Suprapubic skin (tissue), 4 donors: ENCODE results near the gene RNASE11. TPM values are rescaled to one million over a fixed set of nuclear protein-coding genes. Genes with fewer than 3 reads are reported as not detected.

ENCODE experiments used
- DNase-seq, 2 donors: peaks; one replicate each; pipeline ENCODE4 v3.0.0-alpha.2; 2019; ENCODE audit warnings: low spot score in 2 of 2
- H3K27ac ChIP-seq: fragments of 200-600 bp; sonication (generic); one replicate; pipeline ENCODE4 v1.5.1; 2019
- H3K27me3 ChIP-seq: fragments of 200-600 bp; sonication (generic); one replicate; pipeline ENCODE4 v1.5.1; 2019
- H3K36me3 ChIP-seq: fragments of 200-600 bp; sonication (generic); one replicate; pipeline ENCODE4 v1.5.1; 2019
- H3K4me1 ChIP-seq: fragments of 200-600 bp; sonication (generic); one replicate; pipeline ENCODE4 v1.5.1; 2019
- H3K4me3 ChIP-seq: fragments of 200-600 bp; sonication (generic); one replicate; pipeline ENCODE4 v1.5.1; 2019; ENCODE audit warnings: mild to moderate bottlenecking
- H3K9me3 ChIP-seq: fragments of 200-600 bp; sonication (generic); one replicate; pipeline ENCODE4 v1.5.1; 2019
- CTCF ChIP-seq, 2 donors: fragments of 200-600 bp in 1 of 2; fragments of 450-650 bp in 1 of 2; sonication (generic) in 1 of 2; IDR thresholded peaks; one replicate each; pipeline ENCODE4 v1.5.1; 2016 to 2019; ENCODE audit warnings: antibody characterized with exemption in 2 of 2, mild to moderate bottlenecking in 1 of 2, moderate library complexity in 1 of 2
- EP300 ChIP-seq: sonication (generic); formaldehyde crosslinking; IDR thresholded peaks from one replicate; pipeline ENCODE4 v1.6.1; 2017; ENCODE audit warnings: antibody characterized with exemption
- POLR2A ChIP-seq, 2 donors: fragments of 450-650 bp; IDR thresholded peaks; one replicate each; pipeline ENCODE4 v1.6.1; 2017; ENCODE audit warnings: antibody characterized with exemption in 2 of 2, mild to moderate bottlenecking in 2 of 2, moderate library complexity in 2 of 2
- POLR2AphosphoS5 ChIP-seq, 3 donors: sonication (generic); formaldehyde crosslinking; IDR thresholded peaks; one replicate each; pipeline ENCODE4 v1.6.1; 2017; ENCODE audit warnings: antibody characterized with exemption in 3 of 3
- WGBS: methylation state at CpG from one replicate; pipeline ENCODE4 v1.1.5; 2018; 5-methylcytosine and 5-hydroxymethylcytosine counted together
- total RNA-seq, 4 donors: library from RNA; depleted of rRNA; stranded (reverse); fragments of >200 nt; gene quantifications; one replicate each; pipeline ENCODE4 v1.1.0, GENCODE V29; 2016

Gene RNASE11
- total RNA-seq = not detected

GRCh38 chr14:20587489-20588154 is at the start of gene RNASE11:
Gene RNASE11, minus strand, starts transcription at chr14:20588001.
- H3K27me3 ChIP-seq = peaks cover 8% of the 10 kb centered on the region
- TF ChIP-seq POLR2A (IDR thresholded peaks at IDR 0.05) (no peak), POLR2AphosphoS5 (IDR thresholded peaks at IDR 0.05) (no peak), CTCF (IDR thresholded peaks at IDR 0.05) (no peak), EP300 (no peak)
- H3K4me1 ChIP-seq = no peaks in the 10 kb centered on the region
- H3K4me3 ChIP-seq = no peak within 1 kb of the TSS
- no peaks in the 10 kb centered on the region for H3K9me3 ChIP-seq
- 88% methylated on average over 6 of the region's 6 CpGs for WGBS
- no peaks in the 10 kb centered on the region for H3K36me3 ChIP-seq
- no peak for DNase-seq
- H3K27ac ChIP-seq = no peak within 1 kb of the TSS

GRCh38 chr14:20632831-20633691 is 45.3 kb upstream of the RNASE11 start:
- Histone ChIP-seq H3K4me1 (peaks cover 30% of the 10 kb centered on the region), H3K9me3 (no peaks in the 10 kb centered on the region), H3K4me3 (peak overlapping the region; percentile 50), H3K27ac (no peak overlapping the region), H3K27me3 (peaks cover 4% of the 10 kb centered on the region), H3K36me3 (no peaks in the 10 kb centered on the region)
- TF ChIP-seq CTCF (IDR thresholded peaks at IDR 0.05) (no peak), EP300 (no peak), POLR2AphosphoS5 (IDR thresholded peaks at IDR 0.05) (no peak), POLR2A (IDR thresholded peaks at IDR 0.05) (no peak)
- DNase-seq = no peak
- 9% methylated on average over 42 of the region's 45 CpGs for WGBS

GRCh38 chr14:20632448-20632830 is 44.6 kb upstream of the RNASE11 start:
- H3K4me3 ChIP-seq = peak overlapping the region; percentile 50

GRCh38 chr14:20631880-20632389 is 44.1 kb upstream of the RNASE11 start:
- no peak for TF ChIP-seq POLR2AphosphoS5 (IDR thresholded peaks at IDR 0.05)
- Histone ChIP-seq H3K27me3 (peaks cover 4% of the 10 kb centered on the region), H3K27ac (no peak overlapping the region), H3K4me3 (peak overlapping the region; percentile 50), H3K4me1 (peaks cover 34% of the 10 kb centered on the region), H3K9me3 (no peaks in the 10 kb centered on the region), H3K36me3 (no peaks in the 10 kb centered on the region)
- peak in 1 of 2 donors; percentile 82 for DNase-seq
- WGBS = 7% methylated on average over 11 of the region's 18 CpGs

More at GRCh38 chr14:20632448-20632830, 44.6 kb upstream of the RNASE11 start:
- H3K9me3 ChIP-seq = no peaks in the 10 kb centered on the region
- no peak overlapping the region for H3K27ac ChIP-seq
- H3K36me3 ChIP-seq = no peaks in the 10 kb centered on the region
- WGBS = 1% methylated on average over 18 of the region's 19 CpGs
- H3K4me1 ChIP-seq = peaks cover 30% of the 10 kb centered on the region
- peaks cover 4% of the 10 kb centered on the region for H3K27me3 ChIP-seq
- no peak for DNase-seq
- no peak for TF ChIP-seq CTCF (IDR thresholded peaks at IDR 0.05)
- TF ChIP-seq POLR2A (IDR thresholded peaks at IDR 0.05) = no peak
- TF ChIP-seq POLR2AphosphoS5 (IDR thresholded peaks at IDR 0.05) = no peak
- TF ChIP-seq EP300 = no peak

- H3K4me1 ChIP-seq = peaks cover 41% of the 10 kb centered on the region
- H3K9me3 ChIP-seq = no peaks in the 10 kb centered on the region
- peak overlapping the region; percentile 50 for H3K4me3 ChIP-seq
- no peak overlapping the region for H3K27ac ChIP-seq
- no peak for DNase-seq
- peaks cover 2% of the 10 kb centered on the region for H3K27me3 ChIP-seq
- H3K36me3 ChIP-seq = no peaks in the 10 kb centered on the region
- 2% methylated on average over 19 of the region's 19 CpGs for WGBS
- TF ChIP-seq POLR2A (IDR thresholded peaks at IDR 0.05) (no peak), POLR2AphosphoS5 (IDR thresholded peaks at IDR 0.05) (no peak), EP300 (no peak), CTCF (IDR thresholded peaks at IDR 0.05) (no peak)
Observed at GRCh38 chr14:20631023-20631879, 43.5 kb upstream of the RNASE11 start.
